GM21529 (cell line): Measurements from ENCODE around the gene MPZL3.

ENCODE experiments used
- ATAC-seq: cut with Tn5 transposase; IDR thresholded peaks from one replicate; pipeline ENCODE4 v1.9.1; 2021; ENCODE audit not compliant: unreplicated experiment

Gene MPZL3

DNA sequence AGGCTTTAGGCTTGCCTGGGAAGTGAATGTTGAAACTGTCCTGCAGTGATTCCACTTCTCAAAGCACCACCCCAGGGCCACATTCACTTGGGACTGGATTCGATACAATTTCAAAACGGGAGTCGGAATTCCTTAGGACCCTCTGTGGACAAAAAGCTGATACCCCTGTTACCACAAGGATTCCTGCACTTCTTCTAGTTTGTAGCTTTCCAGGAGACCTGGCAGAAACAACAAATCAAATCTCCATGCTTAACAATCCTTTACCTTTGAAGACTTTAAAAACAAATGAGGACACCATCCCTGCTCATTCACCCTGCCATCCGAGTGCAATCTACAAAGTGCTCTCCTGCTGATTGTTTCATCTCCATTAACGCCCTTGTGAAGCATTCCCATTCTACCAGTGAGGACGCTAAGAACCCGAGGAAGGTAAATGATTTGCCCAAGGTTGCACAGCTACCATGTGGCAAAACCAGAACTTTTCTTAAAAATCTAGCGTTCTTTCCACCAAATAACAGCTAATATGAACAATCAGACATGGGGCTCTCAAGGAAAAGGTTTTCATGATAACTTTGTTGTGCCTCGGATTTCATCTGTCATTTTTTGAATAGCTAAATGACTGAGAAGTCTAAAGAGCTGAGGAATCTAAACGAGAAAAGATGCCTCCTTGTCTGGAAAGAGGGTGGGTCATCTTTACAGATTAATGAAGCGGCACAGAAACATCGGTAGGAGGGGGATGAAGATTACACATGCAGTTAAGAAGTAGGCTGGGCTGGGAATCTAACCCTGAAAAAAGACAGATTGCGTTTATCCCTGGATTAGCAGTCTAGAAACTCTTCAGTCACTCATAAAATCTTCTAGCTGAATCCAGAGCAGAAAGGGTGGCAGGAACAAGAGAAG, 12.7 kb upstream of the MPZL3 start:
- ATAC-seq = no peak

DNA sequence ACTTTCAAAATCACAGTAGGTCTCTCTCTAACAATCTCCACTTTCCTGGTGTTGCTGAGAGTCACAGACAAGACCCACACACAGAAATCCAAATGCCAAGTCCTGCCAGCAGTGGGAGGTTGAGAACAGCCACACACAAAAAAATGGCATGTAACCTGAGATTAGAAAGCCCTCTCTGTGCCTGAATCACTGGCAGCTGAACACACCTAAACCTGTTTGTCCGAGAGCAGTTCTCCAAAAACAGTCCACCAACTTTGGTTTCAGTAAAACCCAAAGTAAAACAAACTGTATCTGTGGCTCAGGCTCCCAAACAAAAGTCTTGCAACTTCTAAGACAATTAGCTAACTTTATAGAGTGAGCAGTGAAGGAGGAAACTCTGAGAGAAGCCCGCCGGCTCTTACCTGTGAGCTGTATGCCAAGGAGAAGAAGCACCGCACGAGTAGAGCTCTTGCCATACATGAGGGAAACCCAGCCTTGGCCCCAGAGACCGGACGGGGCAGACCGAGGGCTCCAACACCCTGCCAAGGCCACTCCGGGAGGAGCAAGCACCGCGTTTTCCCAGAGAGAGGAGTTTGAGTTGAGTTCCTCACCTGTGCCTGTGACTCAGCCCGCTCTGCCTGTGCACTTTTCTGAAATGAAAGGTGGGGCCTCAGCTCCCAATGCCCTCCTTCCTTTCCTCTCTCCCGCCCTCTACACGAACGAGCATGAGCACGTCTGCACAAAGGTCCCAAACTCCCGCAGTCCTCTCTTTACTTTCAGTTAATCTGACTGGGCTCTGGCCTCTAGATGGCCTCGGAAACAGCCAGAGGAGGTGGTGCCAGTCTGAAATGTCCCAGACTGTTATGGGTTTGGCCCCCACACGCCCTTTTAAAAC, 11.8 kb upstream of the MPZL3 start, which contains the start of gene MPZL2:
Gene MPZL2 (minus strand): TSS at position 603 of the 874 bp plus-strand sequence. CDS start 144 bp downstream, at position 459.
- ATAC-seq = no peak

DNA sequence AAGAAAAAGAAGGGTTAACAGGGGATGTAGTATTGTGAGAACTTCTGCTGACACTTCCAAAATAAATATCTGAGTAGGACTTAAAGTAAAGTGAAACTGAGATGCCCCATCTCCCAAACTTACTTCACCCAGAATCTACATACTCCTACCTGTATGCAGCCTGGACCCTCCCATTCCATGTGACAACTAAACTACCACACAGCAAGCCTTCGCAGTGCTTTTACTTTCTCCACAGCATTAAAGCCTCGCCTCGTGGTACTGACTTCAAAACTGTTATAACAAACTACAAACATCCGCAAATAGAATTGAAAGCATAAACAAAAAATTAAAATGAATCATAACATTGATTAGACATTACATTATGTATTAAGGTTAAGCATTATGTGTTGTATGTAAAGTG, 10.9 kb upstream of the MPZL3 start:
- ATAC-seq = no peak

DNA sequence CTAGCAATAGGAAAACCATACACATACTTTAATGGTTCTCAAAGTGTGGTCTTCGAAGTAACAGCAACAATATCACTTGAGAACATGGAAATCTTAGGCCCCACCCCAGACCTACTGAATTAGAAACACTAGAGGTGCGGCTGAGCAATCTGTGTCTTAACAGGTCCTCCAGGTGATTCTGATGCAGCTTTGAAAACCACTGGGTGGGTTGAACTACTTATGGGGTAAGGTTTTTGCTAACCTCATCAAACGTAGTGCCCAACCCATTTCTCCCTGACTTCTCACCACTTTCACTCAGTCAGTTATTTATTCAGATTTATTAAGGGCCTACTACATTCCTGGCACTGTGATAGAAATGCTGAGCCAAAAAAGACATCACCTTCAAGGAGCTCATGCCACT, 8.2 kb upstream of the MPZL3 start:
- no peak for ATAC-seq

DNA sequence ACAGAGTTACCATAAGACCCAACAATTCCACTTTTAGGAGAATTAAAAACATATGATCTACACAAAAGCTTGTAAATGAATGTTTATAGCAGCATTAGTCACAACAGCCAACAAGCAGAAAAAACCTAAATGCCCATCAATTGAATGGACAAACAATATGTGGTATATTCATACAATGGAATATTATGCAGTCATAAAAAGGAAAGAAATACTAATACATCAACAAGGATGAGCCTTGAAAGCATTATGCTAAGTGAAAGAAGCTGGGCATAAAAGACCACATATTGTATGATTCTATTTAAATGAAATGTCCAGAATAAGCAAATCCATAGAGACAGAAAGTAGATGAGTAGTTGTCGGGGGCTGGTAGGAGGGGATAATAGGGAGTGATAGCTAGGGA, 7.0 kb upstream of the MPZL3 start:
- no peak for ATAC-seq

DNA sequence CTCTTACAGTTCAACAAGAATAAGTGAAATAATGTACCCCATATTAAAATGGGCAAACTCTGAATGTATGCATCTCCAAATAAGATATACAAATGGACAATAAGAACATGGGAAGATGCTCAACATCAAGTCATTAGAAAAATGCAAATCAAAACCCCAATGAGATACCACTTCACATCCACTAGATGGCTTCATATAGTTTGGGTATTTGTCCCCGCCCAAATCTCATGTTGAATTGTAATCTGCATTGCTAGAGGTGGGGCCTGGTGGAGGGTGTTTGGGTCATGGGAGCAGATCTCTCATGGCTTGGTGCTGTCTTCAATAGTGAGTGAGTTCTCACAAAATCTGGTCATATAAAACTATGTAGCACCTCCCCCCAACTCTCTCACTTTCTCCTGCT, 6.2 kb upstream of the MPZL3 start:
- no peak for ATAC-seq

DNA sequence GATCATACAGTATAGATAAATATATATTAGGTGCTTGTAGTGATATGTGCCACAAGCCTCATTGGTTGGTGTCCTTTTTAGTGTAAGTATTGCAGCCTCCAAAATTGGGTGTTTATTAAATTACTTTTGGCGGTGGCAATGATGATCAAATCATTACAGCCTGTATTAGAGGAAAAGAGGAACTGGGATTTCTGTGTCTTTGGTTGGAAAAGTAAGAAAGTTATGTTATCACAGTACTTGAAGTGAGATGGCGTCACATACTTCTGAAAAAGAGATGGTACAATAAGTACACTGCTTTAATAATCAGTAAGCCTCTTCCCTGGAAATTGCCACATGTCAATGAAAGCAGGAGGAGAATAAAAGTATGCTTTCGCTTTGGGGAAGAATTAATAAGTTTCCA, 523 bp upstream of the MPZL3 start:
- peak; percentile 19 for ATAC-seq

DNA sequence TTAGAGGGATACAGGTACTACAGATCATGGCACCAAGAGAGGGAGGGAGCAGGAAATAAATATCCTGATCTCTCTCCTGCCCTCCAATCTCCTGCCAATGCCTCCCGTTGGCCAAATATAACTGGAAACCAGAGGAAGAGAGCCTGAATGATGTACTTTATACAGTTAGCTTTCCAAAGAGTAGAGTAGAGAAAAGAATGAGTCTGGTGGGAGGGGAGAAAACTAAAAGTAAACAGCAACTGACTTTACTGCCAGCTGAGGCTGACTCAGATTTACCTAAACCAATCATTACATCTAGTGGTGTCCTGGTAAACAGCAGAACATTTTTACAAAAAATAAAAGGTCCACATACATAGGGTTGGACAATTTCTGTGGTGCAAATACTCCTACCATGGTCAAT, 5.1 kb downstream of the MPZL3 start:
- no peak for ATAC-seq

DNA sequence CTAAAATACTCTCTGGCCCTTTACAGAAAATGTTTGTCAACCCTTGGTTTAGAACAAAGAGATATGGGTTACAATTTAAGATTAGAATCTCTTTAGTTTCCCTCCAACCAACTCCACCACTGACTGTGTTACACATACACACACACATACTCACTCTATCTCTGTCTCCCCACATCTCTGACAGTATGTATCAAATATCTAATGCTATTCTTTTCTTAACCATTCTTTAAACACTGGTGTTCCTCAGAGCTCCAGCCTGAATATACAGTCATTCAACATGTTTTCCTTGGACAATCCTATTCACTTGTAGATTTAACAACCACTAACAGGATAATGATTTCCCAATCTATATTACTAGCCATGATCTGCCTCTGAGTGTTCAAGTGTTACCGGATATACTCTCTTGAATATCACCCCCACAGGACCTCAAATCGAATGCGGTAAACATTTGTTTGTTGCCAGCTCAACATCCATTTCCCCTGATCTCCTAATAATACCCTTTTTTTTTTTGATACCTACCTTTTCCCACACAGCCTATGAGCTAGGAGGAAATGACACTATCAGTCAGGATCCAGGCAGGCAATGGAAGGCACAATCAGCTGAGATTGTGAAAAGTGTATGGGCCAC, 6.1 kb downstream of the MPZL3 start:
- ATAC-seq = no peak

DNA sequence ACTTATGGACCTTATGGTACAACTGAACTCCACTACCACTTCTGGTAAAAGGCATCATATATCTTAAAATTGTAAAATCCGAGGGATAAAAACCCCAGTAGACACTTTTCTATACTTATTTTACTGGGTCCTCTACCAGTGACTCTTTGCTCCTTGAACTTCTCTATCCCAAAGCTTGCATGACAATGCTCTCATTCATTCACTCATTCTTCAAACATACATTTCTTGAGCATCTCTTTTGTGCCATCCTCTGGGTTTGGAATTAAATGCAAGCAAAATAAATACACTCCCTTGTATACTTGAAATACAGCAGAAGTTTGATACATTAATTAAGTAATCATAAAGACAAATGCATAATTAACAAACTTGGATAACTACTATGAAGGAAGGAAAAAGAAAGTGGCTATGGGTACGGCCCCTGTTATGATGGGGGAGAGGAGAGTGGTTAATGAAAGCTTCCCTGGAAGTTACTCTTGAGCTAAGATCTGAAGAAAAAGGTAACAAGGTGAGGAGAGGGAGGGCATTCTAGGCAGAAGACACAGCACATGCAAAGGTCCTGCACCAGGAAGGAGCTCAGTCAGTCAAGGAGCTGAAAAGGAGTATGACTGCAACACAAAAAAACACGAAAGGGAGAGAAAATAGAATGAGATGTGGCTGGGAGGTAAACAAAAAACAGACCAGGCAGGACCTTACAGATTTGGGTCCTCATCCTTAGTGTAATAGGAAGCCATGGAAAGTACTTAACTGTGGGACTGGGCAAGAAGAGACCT, 8.0 kb downstream of the MPZL3 start:
- ATAC-seq = no peak

DNA sequence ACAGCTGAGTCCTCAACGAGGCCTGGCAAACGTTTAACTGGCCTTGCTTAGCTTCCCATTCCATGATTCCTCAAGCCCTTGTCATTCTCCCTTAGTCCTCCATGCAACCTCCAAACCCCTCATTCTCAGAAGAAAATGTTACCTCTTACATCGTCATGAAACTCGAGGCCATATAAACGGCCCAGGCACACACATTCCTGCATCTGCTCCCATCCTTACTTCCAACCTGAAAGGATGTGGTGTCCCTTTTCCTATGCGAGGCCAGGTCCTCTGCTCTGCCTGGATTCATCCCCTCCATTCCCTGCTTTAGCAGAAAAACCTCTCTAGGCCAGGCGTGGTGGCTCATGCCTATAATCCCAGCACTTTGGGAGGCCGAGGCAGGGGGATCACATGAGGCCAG, 9.0 kb downstream of the MPZL3 start:
- no peak for ATAC-seq

DNA sequence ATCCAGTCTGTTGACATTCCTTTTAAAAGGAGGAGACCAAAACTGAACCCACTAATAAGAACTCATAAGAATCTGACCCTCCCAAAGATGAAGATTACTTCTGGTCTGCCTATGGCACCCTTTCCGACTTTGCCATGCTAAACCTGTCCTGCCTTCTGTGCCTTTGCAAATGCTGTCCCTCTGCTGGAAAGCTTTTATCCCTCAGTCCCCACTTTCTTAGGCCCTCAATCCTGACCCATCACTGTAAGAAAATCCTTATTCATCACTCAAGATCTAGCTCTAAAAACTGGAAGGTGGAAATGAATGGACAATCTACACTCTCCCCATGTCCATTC, 10.4 kb downstream of the MPZL3 start:
- ATAC-seq = no peak

DNA sequence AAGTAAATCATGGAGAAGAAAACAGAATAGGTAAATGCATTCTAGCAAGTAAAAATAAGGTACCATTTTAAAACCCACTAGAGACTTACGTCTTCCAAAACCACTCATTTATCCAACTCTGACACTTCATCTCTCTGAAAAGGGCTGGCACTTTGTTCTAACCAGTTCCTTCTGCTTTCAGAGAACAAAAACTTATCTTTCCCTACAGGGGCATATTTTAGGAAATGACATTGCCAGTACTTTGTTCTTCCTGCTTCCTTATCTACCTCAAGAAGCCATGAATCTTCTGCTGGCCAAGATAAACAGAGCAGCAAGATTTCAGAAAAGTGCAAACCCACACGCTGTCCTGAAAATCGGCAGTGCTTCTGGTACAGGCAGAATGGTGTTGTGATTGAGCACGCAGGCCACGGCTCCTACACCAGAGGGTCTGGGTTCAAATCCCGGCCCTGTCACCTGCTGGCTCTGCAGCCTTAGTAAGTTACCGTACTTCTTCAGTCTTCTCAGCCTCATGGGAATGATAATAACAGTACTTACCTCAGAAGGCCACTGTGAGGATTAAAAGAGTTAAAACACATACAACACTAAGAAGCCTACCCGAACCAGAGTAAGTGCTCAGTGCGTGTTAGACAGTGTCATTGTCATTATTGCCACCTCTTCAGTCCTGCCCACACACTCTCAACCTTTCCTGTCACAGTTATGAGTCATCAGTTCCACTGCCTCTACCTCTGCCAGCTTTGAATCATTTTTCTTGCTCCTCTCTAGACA, 11.0 kb downstream of the MPZL3 start:
- ATAC-seq = peak; percentile 90

DNA sequence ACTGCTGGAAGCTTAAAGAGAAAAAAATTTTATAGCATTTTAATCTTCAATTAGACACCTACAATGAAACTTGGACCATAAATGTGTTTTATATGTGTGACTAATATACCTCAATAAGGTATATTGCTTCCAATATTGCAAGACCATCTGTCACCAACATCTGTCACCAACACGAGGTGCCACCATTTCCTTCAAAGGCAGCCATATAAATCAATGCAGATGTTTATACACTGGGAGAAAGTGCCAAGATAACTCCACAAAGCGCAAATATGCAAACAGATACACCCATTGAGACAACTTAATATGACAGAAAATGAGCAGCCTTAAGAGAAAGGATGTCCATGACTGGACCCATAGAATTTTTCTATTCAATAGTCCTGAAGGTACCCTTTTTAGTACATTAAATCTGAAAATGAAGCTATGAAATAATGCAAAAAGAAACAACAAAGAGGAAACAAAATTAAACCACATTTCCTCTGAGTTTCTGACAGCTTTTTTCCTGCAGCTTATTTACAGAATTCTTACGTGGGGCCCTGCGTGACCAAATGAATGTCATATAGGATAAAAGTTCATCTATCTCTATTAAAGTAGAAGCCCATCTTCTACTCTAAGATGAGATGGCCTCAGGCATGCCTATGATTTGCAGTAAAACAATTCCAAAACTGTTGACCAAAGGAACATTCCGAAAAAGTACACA, 12.5 kb downstream of the MPZL3 start:
- no peak for ATAC-seq

DNA sequence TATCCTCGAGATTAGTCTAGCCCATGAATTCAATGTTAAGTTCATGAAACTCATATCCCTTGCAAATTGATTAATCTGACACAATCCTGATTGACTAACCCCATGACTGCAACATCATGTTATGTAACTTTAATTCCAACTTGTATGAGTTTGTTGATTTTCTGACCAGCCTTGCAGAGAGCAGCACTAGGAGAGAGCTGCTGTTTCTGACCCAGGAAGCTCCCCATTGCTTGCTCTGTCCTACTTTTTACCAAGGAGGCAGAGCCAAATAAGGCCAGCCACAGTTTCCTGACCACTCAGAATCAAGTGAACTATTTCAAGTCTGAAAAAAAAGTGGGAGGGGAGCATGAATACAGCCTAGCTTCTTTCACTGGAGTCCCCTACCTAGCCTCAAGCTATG, 13.2 kb downstream of the MPZL3 start:
- no peak for ATAC-seq

DNA sequence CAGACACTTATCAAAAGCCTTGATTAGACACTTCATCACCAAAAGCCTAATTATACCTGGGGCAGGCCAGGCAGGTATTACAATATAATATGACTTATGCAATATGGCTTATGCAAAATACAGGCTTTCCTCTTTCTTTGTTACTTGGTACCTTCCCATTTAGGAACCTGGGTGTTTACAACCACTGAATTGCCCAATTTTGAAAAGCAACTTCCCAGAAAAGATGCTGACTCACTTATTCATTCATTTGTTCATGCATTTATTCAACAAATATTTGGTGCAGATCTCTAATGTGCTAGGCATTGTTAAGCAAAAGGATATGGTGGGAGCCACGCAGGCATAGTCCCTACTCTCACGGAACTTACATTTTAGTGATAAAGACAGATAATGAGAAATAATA, 13.7 kb downstream of the MPZL3 start:
- ATAC-seq = no peak

DNA sequence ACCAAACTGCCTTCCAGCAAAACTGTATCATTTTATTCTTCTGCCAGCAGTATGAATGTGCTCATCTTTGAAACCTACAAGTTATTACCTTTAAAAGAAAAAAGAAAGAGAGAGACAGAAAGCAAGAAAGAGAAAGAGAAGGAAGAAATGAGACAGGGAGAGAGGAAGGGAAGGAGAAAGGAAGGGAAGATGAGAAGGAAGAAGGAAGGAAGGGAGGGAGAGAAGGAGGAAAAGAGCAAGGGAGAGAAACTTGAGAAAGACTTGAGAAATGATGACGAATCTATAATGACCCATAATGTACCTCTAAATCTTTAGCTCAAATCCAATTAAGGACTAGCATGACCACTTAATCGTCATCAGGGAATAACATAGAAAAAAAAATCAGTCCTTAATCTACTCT, 16.0 kb downstream of the MPZL3 start:
- ATAC-seq = no peak

DNA sequence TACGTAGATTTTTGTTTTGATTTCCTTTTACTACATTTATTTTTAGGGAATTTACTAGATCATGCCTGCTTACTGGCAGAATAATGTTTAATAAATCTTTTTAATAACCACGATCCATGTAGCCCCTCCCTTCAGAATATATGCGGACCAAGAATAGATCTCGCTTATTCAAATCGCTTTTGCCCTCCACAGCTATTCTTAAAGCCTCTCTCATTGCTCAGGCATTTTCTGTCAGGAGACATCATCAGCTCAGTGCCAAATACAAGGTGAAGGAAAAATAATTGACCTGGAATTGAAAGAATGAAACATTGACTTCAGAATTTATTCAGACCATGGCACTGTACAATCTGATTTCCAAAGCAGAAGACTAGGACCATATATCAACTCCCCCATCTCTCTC, 17.3 kb downstream of the MPZL3 start:
- ATAC-seq = no peak

DNA sequence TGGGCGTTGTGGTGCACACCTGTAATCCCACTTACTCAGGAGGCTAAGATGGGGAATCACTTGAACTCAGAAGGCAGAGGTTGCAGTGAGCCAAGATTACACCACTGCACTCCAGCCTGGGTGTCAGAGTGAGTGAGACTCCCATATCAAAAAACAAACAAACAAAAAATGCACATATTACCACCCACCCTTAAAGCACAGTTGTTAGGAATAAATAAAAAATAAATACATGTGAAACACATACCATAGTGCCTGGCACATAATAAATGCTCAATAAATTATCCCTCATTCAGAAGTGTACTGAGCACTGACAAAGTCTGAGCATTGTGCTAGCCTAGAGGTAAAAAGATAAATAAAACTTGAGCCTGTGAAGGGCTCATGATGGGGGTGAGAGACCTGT, 18.3 kb downstream of the MPZL3 start:
- ATAC-seq = no peak

DNA sequence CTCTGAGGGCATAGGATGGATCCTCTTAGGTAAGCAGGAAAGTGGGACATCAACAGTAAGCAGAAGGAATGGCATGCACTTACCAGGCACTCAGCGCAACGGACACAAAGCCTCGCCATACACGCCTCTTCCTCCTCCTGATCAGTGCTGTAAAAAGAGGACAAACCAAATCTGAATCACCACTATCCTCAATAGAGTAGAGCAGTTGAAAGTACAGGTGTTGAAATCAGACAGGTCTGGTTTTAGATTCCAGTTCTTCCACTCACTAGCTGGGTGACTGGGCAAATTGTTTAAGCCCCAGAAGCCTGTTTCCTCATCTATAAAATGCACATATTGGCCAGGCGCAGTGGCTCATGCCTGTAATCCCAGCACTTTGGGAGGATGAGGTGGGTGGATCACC, 18.8 kb downstream of the MPZL3 start:
- no peak for ATAC-seq
